HepG2 (cell line): ENCODE measurements around the gene CES2. TPM values are rescaled to one million over a fixed set of nuclear protein-coding genes. Genes with fewer than 3 reads are reported as not detected.

Source experiments
- ATF4 ChIP-seq, 2 experiments: fragments of 450-650 bp in 1 of 2; sonication (generic) in 1 of 2; formaldehyde crosslinking; IDR thresholded peaks; 2 replicates each; pipeline versions ENCODE4 v1.5.0 to v1.8.0; 2020 to 2022; ENCODE audit warnings: mild to moderate bottlenecking in 1 of 2, missing genetic modification reagents in 1 of 2
- BCLAF1 ChIP-seq: fragments of 450-650 bp; IDR thresholded peaks from 2 replicates; pipeline ENCODE4 v1.6.1; 2017; ENCODE audit warnings: mild to moderate bottlenecking
- CENPBD1 ChIP-seq: sonication (generic); formaldehyde crosslinking; IDR thresholded peaks from 2 replicates; pipeline ENCODE4 v1.8.0; 2022; ENCODE audit warnings: missing genetic modification reagents, low read depth, mild to moderate bottlenecking, borderline replicate concordance
- CREM ChIP-seq, 2 experiments: sonication (generic) in 1 of 2; formaldehyde crosslinking in 1 of 2; IDR thresholded peaks; 2 replicates each; pipeline versions ENCODE4 v1.4.0 to v1.6.1; 2016 to 2020; ENCODE audit warnings: antibody characterized with exemption in 1 of 2, mild to moderate bottlenecking in 1 of 2, missing genetic modification reagents in 1 of 2
- EEA1 ChIP-seq: sonication (generic); formaldehyde crosslinking; IDR thresholded peaks from 2 replicates; pipeline ENCODE4 v1.5.1; 2020; ENCODE audit warnings: mild to moderate bottlenecking, missing genetic modification reagents, borderline replicate concordance
- FOXP1 ChIP-seq, 2 experiments: fragments of 450-650 bp in 1 of 2; IDR thresholded peaks; 2 replicates each; pipeline ENCODE4 v1.6.1; 2017 to 2018; ENCODE audit warnings: antibody characterized with exemption in 1 of 2
- HBP1 ChIP-seq: IDR thresholded peaks from 2 replicates; pipeline ENCODE4 v1.6.1; 2016; ENCODE audit warnings: low read depth, control low read depth
- MEIS2 ChIP-seq: sonication (generic); formaldehyde crosslinking; IDR thresholded peaks from 2 replicates; pipeline ENCODE4 v1.9.0; 2021; ENCODE audit warnings: mild to moderate bottlenecking, missing genetic modification reagents
- MIER3 ChIP-seq: IDR thresholded peaks from 2 replicates; pipeline ENCODE4 v1.6.1; 2016; ENCODE audit warnings: missing compliant biosample characterization, borderline replicate concordance
- NFRKB ChIP-seq: fragments of 450-650 bp; IDR thresholded peaks from 2 replicates; pipeline ENCODE4 v1.6.1; 2017
- PHF21A ChIP-seq: sonication (generic); formaldehyde crosslinking; IDR thresholded peaks from 2 replicates; pipeline ENCODE4 v1.5.0; 2020; ENCODE audit warnings: mild to moderate bottlenecking, missing genetic modification reagents
- RFX1 ChIP-seq: fragments of 450-650 bp; IDR thresholded peaks from 2 replicates; pipeline ENCODE4 v1.6.1; 2017
- TRIM24 ChIP-seq: sonication (generic); formaldehyde crosslinking; IDR thresholded peaks from 2 replicates; pipeline ENCODE4 v1.8.0; 2022; ENCODE audit warnings: mild to moderate bottlenecking, missing genetic modification reagents
- ZBTB21 ChIP-seq: sonication (generic); formaldehyde crosslinking; IDR thresholded peaks from 2 replicates; pipeline ENCODE4 v1.4.0; 2020; ENCODE audit warnings: missing genetic modification reagents
- ZBTB8A ChIP-seq: sonication (generic); formaldehyde crosslinking; IDR thresholded peaks from 2 replicates; pipeline ENCODE4 v1.4.0; 2020; ENCODE audit warnings: mild to moderate bottlenecking, low read depth, missing genetic modification reagents, borderline replicate concordance
- ZFP1 ChIP-seq: IDR thresholded peaks from 2 replicates; pipeline ENCODE4 v1.6.1; 2016
- ZFP36L1 ChIP-seq: sonication (generic); formaldehyde crosslinking; IDR thresholded peaks from 2 replicates; pipeline ENCODE4 v1.8.0; 2022; ENCODE audit warnings: mild to moderate bottlenecking, missing genetic modification reagents, moderate library complexity
- ZNF232 ChIP-seq: sonication (generic); formaldehyde crosslinking; IDR thresholded peaks from 2 replicates; pipeline ENCODE4 v1.4.0; 2020; ENCODE audit warnings: missing genetic modification reagents, borderline replicate concordance
- ZNF235 ChIP-seq: sonication (generic); formaldehyde crosslinking; IDR thresholded peaks from 2 replicates; pipeline ENCODE4 v1.8.1; 2023; ENCODE audit warnings: mild to moderate bottlenecking, missing genetic modification reagents, borderline replicate concordance
- ZNF24 ChIP-seq: fragments of 450-650 bp; IDR thresholded peaks from 2 replicates; pipeline ENCODE4 v1.6.1; 2017; ENCODE audit warnings: antibody characterized with exemption, mild to moderate bottlenecking
- ZNF296 ChIP-seq: sonication (generic); formaldehyde crosslinking; conservative IDR thresholded peaks from 2 replicates; pipeline ENCODE4 v1.5.0; 2020; ENCODE audit warnings: mild to moderate bottlenecking, missing genetic modification reagents
- ZNF441 ChIP-seq: sonication (generic); formaldehyde crosslinking; IDR thresholded peaks from 2 replicates; pipeline ENCODE4 v1.7.0; 2021; ENCODE audit warnings: missing genetic modification reagents, borderline replicate concordance
- ZNF7 ChIP-seq: IDR thresholded peaks from 2 replicates; pipeline ENCODE4 v1.6.1; 2016; ENCODE audit warnings: missing biosample characterization, missing genetic modification reagents
- ZNF746 ChIP-seq: sonication (generic); formaldehyde crosslinking; IDR thresholded peaks from 2 replicates; pipeline ENCODE4 v1.8.0; 2022; ENCODE audit warnings: mild to moderate bottlenecking, missing genetic modification reagents
- ZNF761 ChIP-seq: sonication (generic); formaldehyde crosslinking; conservative IDR thresholded peaks from 2 replicates; pipeline ENCODE4 v1.4.0; 2020; ENCODE audit warnings: mild to moderate bottlenecking, missing genetic modification reagents
- ZSCAN12 ChIP-seq: sonication (generic); formaldehyde crosslinking; IDR thresholded peaks from 2 replicates; pipeline ENCODE4 v1.9.0; 2021; ENCODE audit warnings: mild to moderate bottlenecking, missing genetic modification reagents
- polyA plus RNA-seq, 8 experiments: library from polyadenylated mRNA; depleted of rRNA in 3 of 8; stranded (reverse) in 7 of 8; unstranded in 1 of 8; fragments of >200 nt; fragmentation: Illumina TruSeq in 4 of 8; extraction: Trizol in 4 of 8; gene quantifications; 2 replicates each; pipeline versions ENCODE4 v1.2.1 to v1.2.3, GENCODE V29; 2011 to 2016; ENCODE audit warnings: low read depth in 4 of 8, missing spikeins in 1 of 8, mixed read lengths in 1 of 8; ENCODE audit not compliant: insufficient read depth in 1 of 8
- total RNA-seq, 5 experiments: library from RNA; depleted of rRNA; stranded (reverse); fragments of >200 nt; fragmentation: Illumina TruSeq; extraction: Trizol; gene quantifications; 2 replicates each; pipeline ENCODE4 v1.2.3, GENCODE V29; 2016; ENCODE audit warnings: low read depth in 1 of 5

Gene CES2
- total and polyA plus RNA-seq, 2 of the 13 experiments (the other 11 are each of a cell fraction or from before 2014, with no cell fraction given), result 50.6 to 63.8 TPM

GRCh38 chr16:66904846-66905632 is 30.3 kb upstream of the CES2 start (continued):
- TF ChIP-seq ZBTB8A (no peak), FOXP1 (IDR thresholded peaks at IDR 0.05) (no peak), FOXP1 (CRISPR knock-in tag; IDR thresholded peaks at IDR 0.05) (peak; percentile 66), ZFP1 (CRISPR knock-in tag) (0 out of 2 replicates have a peak, but pooled peaks have one; percentile 21), BCLAF1 (no peak), TRIM24 (no peak), ZNF746 (CRISPR knock-in tag) (peak; percentile 95), ZBTB21 (CRISPR knock-in tag) (no peak), ZNF761 (CRISPR knock-in tag) (no peak), PHF21A (CRISPR knock-in tag) (no peak; the same call in 1 of the 2 replicates), ZNF24 (no peak), RFX1 (no peak), ZFP36L1 (CRISPR knock-in tag) (no peak; the same call in 1 of the 2 replicates), NFRKB (no peak), ZNF232 (CRISPR knock-in tag) (no peak), MEIS2 (CRISPR knock-in tag) (peak; percentile 71), ZNF235 (CRISPR knock-in tag) (0 out of 2 replicates have a peak, but pooled peaks have one; percentile 2), ZNF7 (CRISPR knock-in tag) (peak; percentile 13; the same call in 1 of the 2 replicates), ZNF441 (CRISPR knock-in tag) (peak; percentile 55; the same call in 1 of the 2 replicates), MIER3 (CRISPR knock-in tag) (peak; percentile 46; the same call in 1 of the 2 replicates), ZNF296 (CRISPR knock-in tag) (no peak), CREM (IDR thresholded peaks at IDR 0.05) (peak; percentile 64; the same call in 1 of the 2 replicates), CREM (CRISPR knock-in tag; IDR thresholded peaks at IDR 0.05) (no peak), EEA1 (CRISPR knock-in tag) (0 out of 2 replicates have a peak, but pooled peaks have one; percentile 27), ZSCAN12 (CRISPR knock-in tag) (no peak), ATF4 (CRISPR knock-in tag; IDR thresholded peaks at IDR 0.05) (no peak), CENPBD1 (CRISPR knock-in tag) (0 out of 2 replicates have a peak, but pooled peaks have one; percentile 5), HBP1 (CRISPR knock-in tag) (peak; percentile 20; the same call in 1 of the 2 replicates)
